ENCODE measurements around the gene CDK14. TPM values are rescaled to one million over a fixed set of nuclear protein-coding genes. Genes with fewer than 3 reads are reported as not detected.
"Not testable (repeated sequence)": the region's sequence is repeated elsewhere in the genome, so short reads cannot be mapped to it uniquely, and the experiment has no call there.

Gene CDK14
- total RNA-seq, 2 experiments from 2014 or later = not detected

GRCh38 chr7:91156316-91157185 is 560.4 kb downstream of the CDK14 start:
- H3K9me3 Mint-ChIP-seq = no peaks in the 10 kb centered on the region
- H3K36me3 Mint-ChIP-seq (ENCODE audit: low read depth) = no peaks in the 10 kb centered on the region
- H3K27ac Mint-ChIP-seq = no peak overlapping the region
- H3K4me1 Mint-ChIP-seq = no peaks in the 10 kb centered on the region
- ChIA-PET POLR2A (no interaction called here), CTCF (no interaction called here)
- no peak for DNase-seq
- no peaks in the 10 kb centered on the region for H3K27me3 Mint-ChIP-seq
- H3K4me3 Mint-ChIP-seq = no peak overlapping the region

- no peaks in the 10 kb centered on the region for H3K27me3 Mint-ChIP-seq
- no peaks in the 10 kb centered on the region for H3K9me3 Mint-ChIP-seq
- no peak overlapping the region for H3K4me3 Mint-ChIP-seq
Observed at GRCh38 chr7:91157579-91158320, 561.6 kb downstream of the CDK14 start.

GRCh38 chr7:91162436-91162835 is 566.3 kb downstream of the CDK14 start:
- H3K9me3 Mint-ChIP-seq = no peaks in the 10 kb centered on the region
- DNase-seq = no peak
- no peaks in the 10 kb centered on the region for H3K36me3 Mint-ChIP-seq (ENCODE audit: low read depth)
- no peak overlapping the region for H3K27ac Mint-ChIP-seq
- no peak overlapping the region for H3K4me3 Mint-ChIP-seq
- ChIA-PET CTCF (interaction anchor here (0.6 kb wide), 2 partner anchors 65 to 727 kb away, joined by 3 read pairs; no protein-coding TSS in a partner anchor), POLR2A (no interaction called here)
- H3K27me3 Mint-ChIP-seq = no peaks in the 10 kb centered on the region
- no peaks in the 10 kb centered on the region for H3K4me1 Mint-ChIP-seq

More at GRCh38 chr7:91157579-91158320, 561.6 kb downstream of the CDK14 start:
- ChIA-PET POLR2A (no interaction called here), CTCF (no interaction called here)
- Mint-ChIP-seq H3K27ac (no peak overlapping the region), H3K36me3 (ENCODE audit: low read depth) (no peaks in the 10 kb centered on the region), H3K4me1 (no peaks in the 10 kb centered on the region)
- no peak for DNase-seq

- POLR2A ChIA-PET = no interaction called here
- CTCF ChIA-PET = no interaction called here
- DNase-seq = no peak
- Mint-ChIP-seq H3K36me3 (ENCODE audit: low read depth) (no peaks in the 10 kb centered on the region), H3K4me3 (no peak overlapping the region), H3K9me3 (no peaks in the 10 kb centered on the region), H3K27ac (no peak overlapping the region), H3K27me3 (no peaks in the 10 kb centered on the region), H3K4me1 (no peaks in the 10 kb centered on the region)
Observed at GRCh38 chr7:91164506-91164905, 568.4 kb downstream of the CDK14 start.

- no peaks in the 10 kb centered on the region for H3K4me1 Mint-ChIP-seq
- CTCF ChIA-PET = no interaction called here
- POLR2A ChIA-PET = no interaction called here
- H3K27ac Mint-ChIP-seq = no peak overlapping the region
- no peaks in the 10 kb centered on the region for H3K36me3 Mint-ChIP-seq (ENCODE audit: low read depth)
- DNase-seq = no peak
- H3K27me3 Mint-ChIP-seq = no peaks in the 10 kb centered on the region
- no peaks in the 10 kb centered on the region for H3K9me3 Mint-ChIP-seq
- H3K4me3 Mint-ChIP-seq = no peak overlapping the region
Observed at GRCh38 chr7:91165006-91165845, 569.1 kb downstream of the CDK14 start.

GRCh38 chr7:91165846-91166230 is 569.7 kb downstream of the CDK14 start:
- no peak overlapping the region for H3K27ac Mint-ChIP-seq
- no peak overlapping the region for H3K4me3 Mint-ChIP-seq
- no peak for DNase-seq
- H3K9me3 Mint-ChIP-seq = no peaks in the 10 kb centered on the region
- no peaks in the 10 kb centered on the region for H3K36me3 Mint-ChIP-seq (ENCODE audit: low read depth)
- no peaks in the 10 kb centered on the region for H3K27me3 Mint-ChIP-seq
- ChIA-PET POLR2A (no interaction called here), CTCF (no interaction called here)
- no peaks in the 10 kb centered on the region for H3K4me1 Mint-ChIP-seq

- Mint-ChIP-seq H3K27me3 (no peaks in the 10 kb centered on the region), H3K4me1 (no peaks in the 10 kb centered on the region), H3K36me3 (ENCODE audit: low read depth) (no peaks in the 10 kb centered on the region), H3K27ac (no peak overlapping the region), H3K4me3 (no peak overlapping the region), H3K9me3 (no peaks in the 10 kb centered on the region)
- ChIA-PET POLR2A (no interaction called here), CTCF (no interaction called here)
- no peak for DNase-seq
Observed at GRCh38 chr7:91168871-91169829, 573.0 kb downstream of the CDK14 start.

GRCh38 chr7:91169830-91170191 is 573.7 kb downstream of the CDK14 start:
- H3K27me3 Mint-ChIP-seq = no peaks in the 10 kb centered on the region
- H3K4me3 Mint-ChIP-seq = no peak overlapping the region
- H3K27ac Mint-ChIP-seq = no peak overlapping the region
- no peaks in the 10 kb centered on the region for H3K4me1 Mint-ChIP-seq
- ChIA-PET CTCF (no interaction called here), POLR2A (no interaction called here)
- no peaks in the 10 kb centered on the region for H3K36me3 Mint-ChIP-seq (ENCODE audit: low read depth)
- H3K9me3 Mint-ChIP-seq = no peaks in the 10 kb centered on the region
- no peak for DNase-seq

- DNase-seq; H3K27me3 Mint-ChIP-seq; H3K36me3 Mint-ChIP-seq (ENCODE audit: low read depth); POLR2A ChIA-PET; H3K4me3 Mint-ChIP-seq; H3K27ac Mint-ChIP-seq; CTCF ChIA-PET; H3K9me3 Mint-ChIP-seq; H3K4me1 Mint-ChIP-seq: not testable (repeated sequence)
Observed at GRCh38 chr7:91173265-91173664, 577.1 kb downstream of the CDK14 start.

GRCh38 chr7:91180746-91181145 is 584.6 kb downstream of the CDK14 start:
- no peak for DNase-seq
- Mint-ChIP-seq H3K36me3 (ENCODE audit: low read depth) (no peaks in the 10 kb centered on the region), H3K27ac (no peak overlapping the region), H3K9me3 (no peaks in the 10 kb centered on the region), H3K4me1 (no peaks in the 10 kb centered on the region), H3K4me3 (no peak overlapping the region), H3K27me3 (no peaks in the 10 kb centered on the region)
- ChIA-PET POLR2A (no interaction called here), CTCF (no interaction called here)

GRCh38 chr7:91181949-91182348 is 585.8 kb downstream of the CDK14 start:
- Mint-ChIP-seq H3K27me3 (no peaks in the 10 kb centered on the region), H3K4me1 (no peaks in the 10 kb centered on the region), H3K27ac (no peak overlapping the region), H3K4me3 (no peak overlapping the region), H3K9me3 (no peaks in the 10 kb centered on the region), H3K36me3 (ENCODE audit: low read depth) (no peaks in the 10 kb centered on the region)
- ChIA-PET POLR2A (no interaction called here), CTCF (no interaction called here)
- DNase-seq = no peak

All from activated CD4-positive, alpha-beta T cell treated with anti-CD3 and anti-CD28 coated beads, Interleukin-2, amount 10 ng/mL, durations not matched to agents 7 days and 5 days (primary cell).